GM21786 (cell line): ENCODE measurements around the gene ZNF804B.

Experiments used
- ATAC-seq: cut with Tn5 transposase; IDR thresholded peaks from one replicate; pipeline ENCODE4 v1.9.1; 2021; ENCODE audit not compliant: unreplicated experiment

ZNF804B gene

GRCh38 chr7:88965371-88965770 is 205.9 kb downstream of the ZNF804B start:
- no peak for ATAC-seq

- no peak for ATAC-seq
These were observed 207.9 kb downstream of the ZNF804B start for GRCh38 chr7:88967432-88967831.

GRCh38 chr7:88969167-88969566 is 209.7 kb downstream of the ZNF804B start:
- ATAC-seq: no peak

GRCh38 chr7:88985295-88985694 is 225.8 kb downstream of the ZNF804B start:
- no peak for ATAC-seq

- no peak for ATAC-seq
These were observed 241.8 kb downstream of the ZNF804B start for GRCh38 chr7:89001306-89001705.

- peak; percentile 68 for ATAC-seq
These were observed 243.8 kb downstream of the ZNF804B start for GRCh38 chr7:89002981-89003956.

GRCh38 chr7:89012016-89012415 is 252.5 kb downstream of the ZNF804B start:
- no peak for ATAC-seq

GRCh38 chr7:89017695-89018094 is 258.2 kb downstream of the ZNF804B start:
- ATAC-seq: no peak

- no peak for ATAC-seq
These were observed 262.2 kb downstream of the ZNF804B start for GRCh38 chr7:89021741-89022140.

GRCh38 chr7:89023206-89023605 is 263.7 kb downstream of the ZNF804B start:
- no peak for ATAC-seq

GRCh38 chr7:89023877-89024276 is 264.4 kb downstream of the ZNF804B start:
- ATAC-seq: no peak

GRCh38 chr7:89027781-89028180 is 268.3 kb downstream of the ZNF804B start:
- ATAC-seq: no peak

GRCh38 chr7:89028319-89028718 is 268.8 kb downstream of the ZNF804B start:
- no peak for ATAC-seq

GRCh38 chr7:89029864-89030263 is 270.4 kb downstream of the ZNF804B start:
- no peak for ATAC-seq

GRCh38 chr7:89041240-89041639 is 281.7 kb downstream of the ZNF804B start:
- ATAC-seq: no peak

GRCh38 chr7:89042940-89043339 is 283.4 kb downstream of the ZNF804B start:
- no peak for ATAC-seq

GRCh38 chr7:89049043-89049442 is 289.5 kb downstream of the ZNF804B start:
- no peak for ATAC-seq

GRCh38 chr7:89053130-89053529 is 293.6 kb downstream of the ZNF804B start:
- ATAC-seq: peak; percentile 51

- ATAC-seq: no peak
These were observed 294.9 kb downstream of the ZNF804B start for GRCh38 chr7:89054361-89054760.

GRCh38 chr7:89060234-89060633 is 300.7 kb downstream of the ZNF804B start:
- ATAC-seq: no peak

- no peak for ATAC-seq
These were observed 305.3 kb downstream of the ZNF804B start for GRCh38 chr7:89064831-89065230.

- no peak for ATAC-seq
These were observed 307.5 kb downstream of the ZNF804B start for GRCh38 chr7:89067048-89067447.

- ATAC-seq: no peak
These were observed 312.6 kb downstream of the ZNF804B start for GRCh38 chr7:89072081-89072480.
